Ascending aorta (tissue), 2 donors: ENCODE measurements around the gene CSNK2A1. TPM values are rescaled to one million over a fixed set of nuclear protein-coding genes. Genes with fewer than 3 reads are reported as not detected.

Experiments used
- DNase-seq, 2 donors: peaks; one replicate each; pipeline ENCODE4 v3.0.0-alpha.2; 2019; ENCODE audit warnings: low spot score in 2 of 2
- H3K27ac ChIP-seq, 2 donors: fragments of 200-600 bp; sonication (generic); one replicate each; pipeline ENCODE4 v1.5.1; 2016 to 2017; ENCODE audit warnings: mild to moderate bottlenecking in 1 of 2
- H3K27me3 ChIP-seq: fragments of 200-600 bp; sonication (generic); one replicate; pipeline ENCODE4 v1.5.1; 2017
- H3K36me3 ChIP-seq, 2 donors: fragments of 200-600 bp; sonication (generic); one replicate each; pipeline ENCODE4 v1.5.1; 2016
- H3K4me1 ChIP-seq, 2 donors: fragments of 200-600 bp; sonication (generic); one replicate each; pipeline ENCODE4 v1.5.1; 2016 to 2017; ENCODE audit warnings: mild to moderate bottlenecking in 1 of 2
- H3K4me3 ChIP-seq, 2 donors: fragments of 200-600 bp; sonication (generic); one replicate each; pipeline ENCODE4 v1.5.1; 2016 to 2017; ENCODE audit warnings: mild to moderate bottlenecking in 1 of 2
- H3K9me3 ChIP-seq, 2 donors: fragments of 200-600 bp; sonication (generic); one replicate each; pipeline ENCODE4 v1.5.1; 2016
- intact Hi-C: fragments of 100-400 bp; cut with DNase I; formaldehyde crosslinking; loops from one replicate; pipeline ENCODE4 v1.15.1; 2023
- total RNA-seq: library from RNA; depleted of rRNA; stranded (reverse); fragments of >200 nt; gene quantifications from one replicate; pipeline ENCODE4 v1.1.0, GENCODE V29; 2016
- TF ChIP-seq, protein P1 (sequence below), 3 experiments: fragments of 200-600 bp in 2 of 3; fragments of 450-650 bp in 1 of 3; sonication (generic) in 2 of 3; IDR thresholded peaks; one replicate each; pipeline ENCODE4 v1.5.1; 2016 to 2019; ENCODE audit warnings: antibody characterized with exemption in 3 of 3, mild to moderate bottlenecking in 1 of 3, moderate library complexity in 1 of 3

CSNK2A1 gene
- total RNA-seq, 1 donor from 2014 or later = 74.1 TPM

DNA sequence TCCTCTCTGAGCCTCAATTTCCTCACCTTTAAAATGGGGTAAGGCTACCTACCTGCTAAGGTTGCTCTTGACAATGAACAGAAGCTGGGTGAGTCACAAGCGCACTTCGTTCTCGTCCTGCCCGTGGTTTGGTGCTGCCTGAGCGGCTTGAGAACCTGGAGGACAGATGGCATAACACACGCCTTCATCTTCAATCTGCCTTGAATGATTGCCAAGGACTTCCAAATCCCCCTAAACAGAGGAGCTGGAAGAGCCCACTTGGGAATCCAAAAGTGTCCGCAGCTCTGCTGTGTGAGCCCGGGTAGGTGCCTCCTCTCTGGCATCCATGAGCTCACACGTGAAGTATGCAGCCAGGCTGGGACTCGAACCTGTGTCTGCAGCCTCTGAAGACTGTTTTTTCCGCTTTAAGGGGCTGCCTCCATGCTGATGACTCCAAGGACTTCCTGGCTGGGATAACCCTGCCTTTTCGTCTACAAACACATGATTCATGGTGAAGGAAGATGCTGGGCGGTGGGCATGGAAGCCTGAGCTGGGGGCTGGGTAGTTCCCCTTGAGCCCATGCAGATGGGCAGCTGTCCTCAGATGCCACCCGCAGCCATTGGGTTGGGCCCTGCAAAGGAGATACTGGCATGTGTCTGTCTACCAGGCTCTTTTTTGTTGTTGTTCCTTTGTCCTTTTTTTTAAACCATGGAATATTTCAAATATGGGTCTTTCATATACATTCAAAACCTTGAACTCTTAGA, 25.3 kb upstream of the CSNK2A1 start:
- Histone ChIP-seq H3K27me3 (no peaks in the 10 kb centered on the region), H3K4me1 (peaks cover 0 to 10% of the 10 kb centered on the region in 2 donors), H3K9me3 (no peaks in the 10 kb centered on the region), H3K36me3 (no peaks in the 10 kb centered on the region), H3K27ac (no peak overlapping the region), H3K4me3 (no peak overlapping the region)
- TF ChIP-seq, protein P1, sequence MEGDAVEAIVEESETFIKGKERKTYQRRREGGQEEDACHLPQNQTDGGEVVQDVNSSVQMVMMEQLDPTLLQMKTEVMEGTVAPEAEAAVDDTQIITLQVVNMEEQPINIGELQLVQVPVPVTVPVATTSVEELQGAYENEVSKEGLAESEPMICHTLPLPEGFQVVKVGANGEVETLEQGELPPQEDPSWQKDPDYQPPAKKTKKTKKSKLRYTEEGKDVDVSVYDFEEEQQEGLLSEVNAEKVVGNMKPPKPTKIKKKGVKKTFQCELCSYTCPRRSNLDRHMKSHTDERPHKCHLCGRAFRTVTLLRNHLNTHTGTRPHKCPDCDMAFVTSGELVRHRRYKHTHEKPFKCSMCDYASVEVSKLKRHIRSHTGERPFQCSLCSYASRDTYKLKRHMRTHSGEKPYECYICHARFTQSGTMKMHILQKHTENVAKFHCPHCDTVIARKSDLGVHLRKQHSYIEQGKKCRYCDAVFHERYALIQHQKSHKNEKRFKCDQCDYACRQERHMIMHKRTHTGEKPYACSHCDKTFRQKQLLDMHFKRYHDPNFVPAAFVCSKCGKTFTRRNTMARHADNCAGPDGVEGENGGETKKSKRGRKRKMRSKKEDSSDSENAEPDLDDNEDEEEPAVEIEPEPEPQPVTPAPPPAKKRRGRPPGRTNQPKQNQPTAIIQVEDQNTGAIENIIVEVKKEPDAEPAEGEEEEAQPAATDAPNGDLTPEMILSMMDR (IDR thresholded peaks at IDR 0.05) = no peak
- intact Hi-C loops = no loop called here
- no peak for DNase-seq

DNA sequence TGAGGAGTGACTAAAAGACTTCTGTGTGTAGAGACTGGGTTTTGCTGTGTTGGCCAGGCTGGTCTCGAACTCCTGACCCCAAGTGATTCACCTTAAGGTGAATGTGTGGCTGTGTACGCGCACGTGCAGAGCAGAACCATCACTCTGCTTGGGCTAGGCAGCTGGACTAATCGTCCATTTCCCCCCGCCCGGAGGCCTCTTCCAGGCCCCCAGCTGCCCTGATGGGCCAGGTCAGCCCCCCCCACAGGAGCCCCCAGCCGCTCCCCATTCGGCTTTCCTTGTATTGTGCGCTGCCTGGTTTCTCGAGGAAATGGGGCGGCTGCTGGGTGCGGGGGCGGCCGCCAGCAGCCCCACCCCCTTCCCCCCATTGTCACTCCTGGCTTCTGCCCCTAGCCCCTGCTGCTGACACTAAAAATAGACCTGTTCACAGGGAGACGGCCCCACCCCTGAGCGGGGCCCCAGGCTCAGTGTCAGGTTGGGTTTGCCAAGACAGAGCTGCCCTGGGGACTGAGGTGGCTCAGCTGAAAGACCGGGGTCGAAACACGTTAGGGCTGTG, 24.6 kb upstream of the CSNK2A1 start:
- H3K36me3 ChIP-seq = no peaks in the 10 kb centered on the region
- no peaks in the 10 kb centered on the region for H3K9me3 ChIP-seq
- H3K4me3 ChIP-seq = no peak overlapping the region
- TF ChIP-seq, protein P1 (IDR thresholded peaks at IDR 0.05) = no peak
- no peak for DNase-seq
- intact Hi-C loops = no loop called here
- no peak overlapping the region for H3K27ac ChIP-seq
- H3K4me1 ChIP-seq = peaks cover 0 to 10% of the 10 kb centered on the region in 2 donors
- no peaks in the 10 kb centered on the region for H3K27me3 ChIP-seq

DNA sequence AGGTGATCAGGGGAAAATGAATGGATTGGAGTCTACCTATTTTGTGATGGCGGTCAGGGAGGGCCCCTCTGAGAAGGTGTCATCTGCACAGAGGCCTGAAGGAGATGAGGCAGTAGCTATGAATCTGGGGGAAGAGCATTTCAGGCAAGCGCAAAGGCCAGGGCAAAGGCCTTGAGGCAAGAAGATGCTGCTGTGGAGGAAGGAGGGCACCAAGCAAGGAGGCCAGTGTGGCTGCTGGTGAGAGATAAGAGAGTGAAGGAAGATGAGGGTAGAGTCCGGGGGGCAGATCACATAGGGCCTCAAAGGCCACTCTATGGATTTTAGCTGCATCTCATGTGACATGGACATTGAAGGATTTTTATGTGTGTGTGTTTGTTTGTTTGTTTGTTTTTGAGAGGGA, 20.6 kb upstream of the CSNK2A1 start:
- no peak for DNase-seq
- H3K4me3 ChIP-seq = no peak overlapping the region
- H3K27me3 ChIP-seq = no peaks in the 10 kb centered on the region
- H3K27ac ChIP-seq = no peak overlapping the region
- TF ChIP-seq, protein P1 (IDR thresholded peaks at IDR 0.05) = no peak
- no peaks in the 10 kb centered on the region for H3K4me1 ChIP-seq
- H3K9me3 ChIP-seq = no peaks in the 10 kb centered on the region
- no peaks in the 10 kb centered on the region for H3K36me3 ChIP-seq
- intact Hi-C loops = no loop called here

DNA sequence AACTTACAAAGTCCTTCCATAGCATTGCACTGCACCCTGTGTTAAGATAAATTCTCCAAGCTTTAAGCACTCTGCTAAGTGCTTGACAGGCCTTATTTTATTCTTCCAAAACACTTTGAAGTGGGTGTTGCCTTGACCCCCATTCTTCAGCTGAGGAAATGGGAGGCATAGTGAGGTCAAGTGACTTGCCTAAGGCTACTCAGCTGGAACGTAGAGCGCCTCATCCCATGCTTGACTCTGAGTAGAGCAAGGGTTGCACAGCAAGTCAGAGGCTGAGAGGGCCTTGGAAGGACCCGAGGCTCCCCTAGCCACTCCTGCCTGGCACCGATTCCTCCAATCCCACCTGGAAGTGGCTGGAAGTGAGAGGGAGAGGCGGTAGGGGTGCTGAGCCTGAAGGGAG, 19.6 kb upstream of the CSNK2A1 start:
- no peak for DNase-seq
- no peaks in the 10 kb centered on the region for H3K27me3 ChIP-seq

DNA sequence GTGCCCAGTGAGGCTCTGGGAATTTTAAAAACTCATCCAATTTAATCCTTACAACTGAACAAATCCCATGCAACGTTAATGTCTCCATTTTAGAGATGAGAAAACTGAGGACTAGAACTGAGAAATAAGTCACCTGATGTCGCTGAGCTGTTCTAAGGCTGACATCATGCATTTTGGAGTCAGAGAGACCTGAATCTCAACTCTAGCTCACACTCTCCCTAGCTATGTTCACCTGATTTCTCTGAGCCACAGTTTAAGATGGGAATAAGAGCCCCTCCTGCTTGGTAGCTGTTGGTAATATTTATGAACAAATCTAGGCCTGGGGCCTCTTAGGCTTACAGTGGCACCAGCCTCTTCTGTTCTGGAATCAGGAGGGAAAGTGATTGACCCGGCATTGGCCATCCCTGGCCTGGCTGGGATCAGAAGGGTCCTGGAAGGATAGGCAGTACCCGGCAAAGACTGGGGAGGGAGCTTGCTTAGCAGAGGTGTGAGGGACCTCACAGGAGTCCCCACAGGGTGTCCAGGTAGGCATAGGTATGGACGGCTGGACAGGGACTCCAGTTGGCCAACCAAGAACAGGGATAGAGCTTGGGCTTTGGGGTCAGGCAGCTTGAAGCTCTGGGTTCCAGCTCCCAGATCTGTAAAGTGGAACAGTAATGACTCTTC, 18.8 kb upstream of the CSNK2A1 start:
- H3K27me3 ChIP-seq = no peaks in the 10 kb centered on the region
- intact Hi-C loops = no loop called here
- DNase-seq = peak in 1 of 2 donors; percentile 55

More for the DNA sequence above, 19.6 kb upstream of the CSNK2A1 start:
- Histone ChIP-seq H3K27ac (no peak overlapping the region), H3K36me3 (no peaks in the 10 kb centered on the region), H3K9me3 (no peaks in the 10 kb centered on the region), H3K4me3 (no peak overlapping the region), H3K4me1 (no peaks in the 10 kb centered on the region)
- intact Hi-C loops = no loop called here
- TF ChIP-seq, protein P1 (IDR thresholded peaks at IDR 0.05) = no peak

More for the DNA sequence above, 18.8 kb upstream of the CSNK2A1 start:
- TF ChIP-seq, protein P1 (IDR thresholded peaks at IDR 0.05) = no peak
- Histone ChIP-seq H3K4me3 (no peak overlapping the region), H3K4me1 (no peaks in the 10 kb centered on the region), H3K27ac (no peak overlapping the region), H3K36me3 (no peaks in the 10 kb centered on the region), H3K9me3 (no peaks in the 10 kb centered on the region)
